ENCODE measurements around the gene PPP1R18. TPM values are rescaled to one million over a fixed set of nuclear protein-coding genes. Genes with fewer than 3 reads are reported as not detected.

The PPP1R18 gene
- total and polyA plus RNA-seq, 12 donors: 6.4 to 120 (median 41.2) TPM

DNA sequence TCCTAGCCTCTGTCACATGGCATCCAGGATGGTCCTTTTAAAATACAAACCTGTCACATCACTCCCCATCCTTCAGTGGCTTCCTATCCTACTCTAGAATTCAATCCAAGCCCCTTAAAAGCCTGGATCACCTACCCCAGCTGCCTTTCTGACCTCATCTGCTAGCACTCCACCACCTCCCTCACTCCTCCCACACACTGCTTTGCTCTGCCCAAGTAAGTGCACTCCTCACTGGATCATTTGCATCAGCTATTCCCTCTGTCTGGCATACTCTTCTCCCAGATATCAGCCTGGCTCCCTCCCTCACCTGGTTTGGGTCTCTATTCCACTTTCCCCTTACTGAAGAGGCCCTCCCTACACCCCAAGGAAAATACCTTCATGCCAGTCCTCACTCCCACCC is 29.0 kb downstream of the PPP1R18 start:
- Histone ChIP-seq H3K9me3 (replicated peaks in 1 of 3) (no peaks in the 10 kb centered on the region), H3K36me3 (replicated peaks in 1 of 2) (peaks cover 0 to 99% of the 10 kb centered on the region in 2 donors), H3K27ac (no peak overlapping the region), H3K4me1 (replicated peaks in 1 of 2) (peaks cover 0 to 5% of the 10 kb centered on the region in 2 donors), H3K27me3 (no peaks in the 10 kb centered on the region), H3K4me3 (no peak overlapping the region)
- TF ChIP-seq CTCF (IDR thresholded peaks at IDR 0.05): no peak
- TF ChIP-seq POLR2A (IDR thresholded peaks at IDR 0.05): no peak
- intact Hi-C loops (cut with DNase I): no loop called here
- no peak for DNase-seq

GRCh38 chr6:30656513-30656912 is 29.9 kb downstream of the PPP1R18 start:
- WGBS, 4 donors: 57 to 74% (median 69%) methylated on average over 7 of the region's 7 CpGs
- Histone ChIP-seq H3K4me1 (replicated peaks in 1 of 2) (peaks cover 0 to 5% of the 10 kb centered on the region in 2 donors), H3K27ac (no peak overlapping the region), H3K27me3 (no peaks in the 10 kb centered on the region), H3K9me3 (replicated peaks in 1 of 3) (no peaks in the 10 kb centered on the region), H3K36me3 (replicated peaks in 1 of 2) (peaks cover 0 to 99% of the 10 kb centered on the region in 2 donors), H3K4me3 (no peak overlapping the region)
- peak in 2 of 7 donors; percentile 23 to 36 for DNase-seq
- TF ChIP-seq POLR2A (IDR thresholded peaks at IDR 0.05): no peak
- TF ChIP-seq CTCF (IDR thresholded peaks at IDR 0.05): no peak
- intact Hi-C loops (cut with DNase I): no loop called here

DNA sequence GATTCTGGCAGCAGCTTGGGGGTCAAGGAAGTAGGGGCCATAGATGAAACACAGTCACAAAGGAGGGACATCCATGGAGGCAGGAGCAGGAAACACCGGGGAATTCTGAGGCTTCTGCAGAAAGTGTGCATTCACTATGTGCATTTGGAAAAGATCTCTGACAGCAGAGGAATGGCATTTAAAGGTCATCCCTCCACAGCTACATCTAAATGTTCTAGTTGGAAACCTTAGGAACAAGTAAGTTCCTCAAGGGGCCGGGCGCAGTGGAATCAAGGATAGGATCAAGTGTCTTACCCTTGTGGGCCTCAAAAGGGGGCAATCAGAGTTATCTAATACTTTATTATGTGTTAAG is 30.7 kb downstream of the PPP1R18 start:
- H3K4me1 ChIP-seq (replicated peaks in 1 of 2): peaks cover 0 to 5% of the 10 kb centered on the region in 2 donors
- no peaks in the 10 kb centered on the region for H3K27me3 ChIP-seq
- no peaks in the 10 kb centered on the region for H3K9me3 ChIP-seq (replicated peaks in 1 of 3)
- intact Hi-C loops (cut with DNase I): no loop called here
- no peak for TF ChIP-seq POLR2A (IDR thresholded peaks at IDR 0.05)
- TF ChIP-seq CTCF (IDR thresholded peaks at IDR 0.05): no peak
- H3K4me3 ChIP-seq: no peak overlapping the region
- peaks cover 0 to 99% of the 10 kb centered on the region in 2 donors for H3K36me3 ChIP-seq (replicated peaks in 1 of 2)
- WGBS, 4 donors: 78 to 88% (median 81%) methylated on average over 3 of the region's 3 CpGs
- H3K27ac ChIP-seq: no peak overlapping the region
- no peak for DNase-seq

DNA sequence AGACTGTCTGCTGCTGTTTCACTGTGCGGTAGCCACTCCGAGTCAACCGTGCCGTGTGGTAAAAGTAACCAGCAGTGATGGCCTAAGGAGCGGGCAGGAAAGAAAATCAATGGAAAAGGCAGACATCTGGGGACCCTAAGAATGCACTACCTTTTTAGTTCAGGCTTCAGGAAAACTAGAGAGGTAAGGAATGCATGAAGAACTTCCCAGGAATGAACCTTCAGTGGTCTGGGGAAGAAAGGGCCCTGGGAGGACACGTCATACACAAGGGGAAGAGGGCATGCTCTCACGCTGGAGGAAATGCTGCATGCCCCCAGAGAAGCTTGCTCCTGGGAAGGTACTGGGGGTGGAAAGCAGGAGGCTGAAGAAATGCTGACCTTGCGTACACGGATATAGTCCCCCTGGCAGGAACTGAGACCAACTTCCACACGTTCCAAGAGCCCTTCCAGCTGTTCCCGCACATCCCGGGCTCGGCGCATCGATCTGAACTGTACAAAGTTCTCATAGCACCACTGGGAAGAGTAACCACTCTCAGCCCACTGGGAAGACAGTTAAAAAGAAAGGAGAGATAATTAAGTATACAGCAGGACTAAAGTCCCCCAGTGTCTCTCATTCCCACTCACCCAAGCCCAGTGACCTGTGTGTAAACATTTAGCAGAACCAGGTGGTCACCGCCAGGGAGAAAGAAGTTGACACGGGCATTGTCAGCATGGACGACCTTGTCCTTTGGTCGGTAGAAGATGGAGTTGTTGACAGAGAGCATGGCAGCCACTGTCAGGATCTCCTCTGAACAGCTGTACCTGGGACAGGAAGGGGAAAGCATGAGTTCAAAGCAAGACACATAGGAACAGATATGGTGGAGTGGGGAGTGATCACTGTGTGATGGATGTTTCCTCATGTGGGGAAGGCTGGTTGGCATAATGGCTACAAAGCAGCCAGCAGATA is 31.4 kb downstream of the PPP1R18 start:
- no peak overlapping the region for H3K4me3 ChIP-seq
- DNase-seq: no peak
- WGBS, 4 donors: 83 to 88% (median 85%) methylated on average over 19 of the region's 19 CpGs
- peaks cover 0 to 94% of the 10 kb centered on the region in 2 donors for H3K36me3 ChIP-seq (replicated peaks in 1 of 2)
- TF ChIP-seq CTCF (IDR thresholded peaks at IDR 0.05) (no peak), POLR2A (IDR thresholded peaks at IDR 0.05) (no peak)
- no peaks in the 10 kb centered on the region for H3K9me3 ChIP-seq (replicated peaks in 1 of 3)
- H3K4me1 ChIP-seq (replicated peaks in 1 of 2): peaks cover 0 to 5% of the 10 kb centered on the region in 2 donors
- intact Hi-C loops (cut with DNase I): no loop called here
- H3K27ac ChIP-seq: no peak overlapping the region
- no peaks in the 10 kb centered on the region for H3K27me3 ChIP-seq
